ENCODE data around the gene DPF3. TPM values are rescaled to one million over a fixed set of nuclear protein-coding genes. Genes with fewer than 3 reads are reported as not detected.

The DPF3 gene
- total RNA-seq, 1 experiment from 2014 or later, result 0.31 TPM

GRCh38 chr14:72644758-72645489, 249.0 kb downstream of the DPF3 start (continued):
- TF ChIP-seq FOXP4 (CRISPR knock-in tag; IDR thresholded peaks at IDR 0.05) (no peak), ZBTB43 (CRISPR knock-in tag; IDR thresholded peaks at IDR 0.05) (no peak), JUN (CRISPR knock-in tag; IDR thresholded peaks at IDR 0.05) (no peak), E2F1 (CRISPR knock-in tag; IDR thresholded peaks at IDR 0.05) (no peak), STAT6 (CRISPR knock-in tag; conservative IDR thresholded peaks at IDR 0.05; ENCODE audit: low read depth) (no peak)

- ChIA-PET POLR2A (no interaction called here), CTCF (interaction anchor here (0.6 to 0.7 kb wide), 2 partner anchors 130 to 382 kb away, joined by 3 to 4 read pairs; no protein-coding TSS in a partner anchor)
- no peak for DNase-seq (ENCODE audit: low spot score)
- Mint-ChIP-seq H3K27ac (no peak overlapping the region), H3K27me3 (ENCODE audit: low read depth) (no peaks in the 10 kb centered on the region), H3K4me3 (no peak overlapping the region), H3K4me1 (peaks cover 15% of the 10 kb centered on the region), H3K9me3 (peaks cover 45% of the 10 kb centered on the region), H3K36me3 (0 out of 2 replicates have a peak, but pooled peaks cover 6% of the 10 kb centered on the region)
- ATAC-seq, result no peak
- TF ChIP-seq USF2 (CRISPR knock-in tag; IDR thresholded peaks at IDR 0.05) (no peak), NR2C2 (CRISPR knock-in tag; IDR thresholded peaks at IDR 0.05) (no peak), ZNF396 (CRISPR knock-in tag; IDR thresholded peaks at IDR 0.05; ENCODE audit: borderline replicate concordance) (no peak), ZNF263 (CRISPR knock-in tag; IDR thresholded peaks at IDR 0.05; ENCODE audit: low read depth) (no peak), NR1H2 (CRISPR knock-in tag; IDR thresholded peaks at IDR 0.05) (no peak), ZNF317 (CRISPR knock-in tag; IDR thresholded peaks at IDR 0.05; ENCODE audit: borderline replicate concordance, low read depth) (no peak), NFE2L1 (CRISPR knock-in tag; IDR thresholded peaks at IDR 0.05) (no peak), ZNF423 (CRISPR knock-in tag; IDR thresholded peaks at IDR 0.05) (no peak), RELA (CRISPR knock-in tag; IDR thresholded peaks at IDR 0.05; ENCODE audit: borderline replicate concordance) (no peak), ZNF121 (CRISPR knock-in tag; IDR thresholded peaks at IDR 0.05) (no peak), ATF1 (CRISPR knock-in tag; IDR thresholded peaks at IDR 0.05) (no peak), ATF6 (CRISPR knock-in tag; IDR thresholded peaks at IDR 0.05) (no peak), ZNF232 (CRISPR knock-in tag; IDR thresholded peaks at IDR 0.05) (no peak), ZNF532 (CRISPR knock-in tag; IDR thresholded peaks at IDR 0.05; ENCODE audit: borderline replicate concordance) (no peak), SOX15 (CRISPR knock-in tag; IDR thresholded peaks at IDR 0.05) (no peak)
Measured at GRCh38 chr14:72644038-72644437, 249.9 kb downstream of the DPF3 start.
